ENCODE data around the gene SLC16A12. TPM values are rescaled to one million over a fixed set of nuclear protein-coding genes. Genes with fewer than 3 reads are reported as not detected.

SLC16A12 gene
- total RNA-seq, 1 donor from 2014 or later: 0.75 TPM

DNA sequence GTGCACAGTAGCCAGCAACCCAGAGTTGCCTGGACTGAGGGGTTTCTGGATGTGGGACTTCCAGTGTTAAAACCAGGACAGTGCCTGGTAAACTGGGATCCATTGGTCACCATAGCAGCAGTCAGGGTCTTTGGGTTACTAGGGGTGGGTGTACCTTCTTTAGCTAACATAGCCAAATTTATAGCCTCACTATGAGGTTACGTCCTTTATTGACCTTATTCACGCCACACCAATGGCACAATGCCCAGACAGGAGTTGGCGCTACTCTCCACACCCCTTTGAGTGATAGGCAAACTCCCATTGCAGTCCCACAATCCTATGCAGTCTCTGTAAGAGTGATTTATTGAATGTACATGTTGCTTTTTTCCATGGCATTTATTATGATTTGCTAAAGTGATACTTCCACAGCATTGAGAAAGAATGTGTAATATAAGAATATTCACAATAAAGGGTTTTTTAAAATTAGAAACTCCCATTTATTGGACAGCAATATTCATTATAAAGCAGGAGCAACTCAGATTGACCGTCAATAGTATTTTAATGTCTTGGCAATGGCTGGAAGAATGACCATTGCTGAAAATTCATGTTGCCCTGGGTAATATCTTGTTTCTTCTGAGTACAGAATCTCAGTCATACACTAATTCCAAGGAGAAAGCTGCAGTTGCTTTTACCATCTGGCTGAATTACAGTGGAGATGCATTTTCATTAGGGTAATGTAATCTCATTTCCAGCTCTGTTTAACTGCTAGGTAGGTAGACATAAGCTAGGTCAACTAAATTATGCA lies 95.0 kb downstream of the SLC16A12 start:
- Histone ChIP-seq H3K4me3 (ENCODE audit: low read depth, low read length) (no peak overlapping the region), H3K36me3 (ENCODE audit: control insufficient read depth, insufficient read depth, low read length) (no peaks in the 10 kb centered on the region), H3K27me3 (ENCODE audit: control insufficient read depth, insufficient read depth, low read length) (no peaks in the 10 kb centered on the region)
- TF ChIP-seq, protein P1, sequence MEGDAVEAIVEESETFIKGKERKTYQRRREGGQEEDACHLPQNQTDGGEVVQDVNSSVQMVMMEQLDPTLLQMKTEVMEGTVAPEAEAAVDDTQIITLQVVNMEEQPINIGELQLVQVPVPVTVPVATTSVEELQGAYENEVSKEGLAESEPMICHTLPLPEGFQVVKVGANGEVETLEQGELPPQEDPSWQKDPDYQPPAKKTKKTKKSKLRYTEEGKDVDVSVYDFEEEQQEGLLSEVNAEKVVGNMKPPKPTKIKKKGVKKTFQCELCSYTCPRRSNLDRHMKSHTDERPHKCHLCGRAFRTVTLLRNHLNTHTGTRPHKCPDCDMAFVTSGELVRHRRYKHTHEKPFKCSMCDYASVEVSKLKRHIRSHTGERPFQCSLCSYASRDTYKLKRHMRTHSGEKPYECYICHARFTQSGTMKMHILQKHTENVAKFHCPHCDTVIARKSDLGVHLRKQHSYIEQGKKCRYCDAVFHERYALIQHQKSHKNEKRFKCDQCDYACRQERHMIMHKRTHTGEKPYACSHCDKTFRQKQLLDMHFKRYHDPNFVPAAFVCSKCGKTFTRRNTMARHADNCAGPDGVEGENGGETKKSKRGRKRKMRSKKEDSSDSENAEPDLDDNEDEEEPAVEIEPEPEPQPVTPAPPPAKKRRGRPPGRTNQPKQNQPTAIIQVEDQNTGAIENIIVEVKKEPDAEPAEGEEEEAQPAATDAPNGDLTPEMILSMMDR (IDR thresholded peaks at IDR 0.05; ENCODE audit: insufficient read depth, low read length, poor library complexity, severe bottlenecking): no peak
- no peak for DNase-seq (ENCODE audit: low read depth)

DNA sequence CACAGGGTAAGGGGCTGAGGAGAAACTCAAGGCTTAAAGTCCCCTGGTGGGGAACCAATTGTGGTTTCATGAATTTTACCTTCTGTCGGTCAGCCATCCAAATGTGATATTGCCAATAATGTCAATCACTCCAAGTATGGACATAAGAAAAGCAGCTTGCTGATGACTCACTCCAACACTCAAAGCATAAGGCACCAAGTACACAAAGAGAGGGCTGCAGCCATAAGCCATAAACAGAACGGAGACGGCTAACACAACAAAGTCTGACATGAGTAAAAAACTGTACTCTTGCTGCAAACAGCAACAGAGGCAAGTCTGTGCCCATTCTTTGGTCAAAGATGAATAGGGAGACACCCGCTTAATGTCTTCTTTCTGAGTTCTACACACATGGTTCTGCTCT lies 96.9 kb downstream of the SLC16A12 start:
- TF ChIP-seq, protein P1 (IDR thresholded peaks at IDR 0.05; ENCODE audit: insufficient read depth, low read length, poor library complexity, severe bottlenecking): no peak
- H3K27me3 ChIP-seq (ENCODE audit: control insufficient read depth, insufficient read depth, low read length): no peaks in the 10 kb centered on the region
- no peak overlapping the region for H3K4me3 ChIP-seq (ENCODE audit: low read depth, low read length)
- no peaks in the 10 kb centered on the region for H3K36me3 ChIP-seq (ENCODE audit: control insufficient read depth, insufficient read depth, low read length)
- no peak for DNase-seq (ENCODE audit: low read depth)

DNA sequence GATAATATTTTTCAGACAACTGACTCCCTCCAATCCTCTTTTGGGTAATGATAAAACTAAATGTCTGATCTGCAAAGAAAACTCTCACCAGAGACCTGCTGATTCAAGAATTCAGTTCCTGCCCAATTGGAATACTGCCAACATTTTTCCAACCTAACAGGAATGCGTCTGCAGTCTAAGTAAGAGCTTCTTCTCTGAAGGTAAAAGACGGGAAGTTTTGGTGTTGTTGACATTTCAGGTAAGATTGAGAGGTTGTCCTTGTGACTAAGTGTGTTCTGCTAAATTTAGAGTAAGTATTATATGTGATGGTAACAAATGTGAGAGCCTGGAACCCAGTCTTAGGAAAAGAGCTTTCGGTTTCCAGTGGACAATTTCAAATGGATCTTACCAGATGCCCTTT lies 103.4 kb downstream of the SLC16A12 start:
- no peaks in the 10 kb centered on the region for H3K36me3 ChIP-seq (ENCODE audit: control insufficient read depth, insufficient read depth, low read length)
- no peak overlapping the region for H3K4me3 ChIP-seq (ENCODE audit: low read depth, low read length)
- no peaks in the 10 kb centered on the region for H3K27me3 ChIP-seq (ENCODE audit: control insufficient read depth, insufficient read depth, low read length)
- TF ChIP-seq, protein P1 (IDR thresholded peaks at IDR 0.05; ENCODE audit: insufficient read depth, low read length, poor library complexity, severe bottlenecking): no peak
- peak; percentile 84 for DNase-seq (ENCODE audit: low read depth)

DNA sequence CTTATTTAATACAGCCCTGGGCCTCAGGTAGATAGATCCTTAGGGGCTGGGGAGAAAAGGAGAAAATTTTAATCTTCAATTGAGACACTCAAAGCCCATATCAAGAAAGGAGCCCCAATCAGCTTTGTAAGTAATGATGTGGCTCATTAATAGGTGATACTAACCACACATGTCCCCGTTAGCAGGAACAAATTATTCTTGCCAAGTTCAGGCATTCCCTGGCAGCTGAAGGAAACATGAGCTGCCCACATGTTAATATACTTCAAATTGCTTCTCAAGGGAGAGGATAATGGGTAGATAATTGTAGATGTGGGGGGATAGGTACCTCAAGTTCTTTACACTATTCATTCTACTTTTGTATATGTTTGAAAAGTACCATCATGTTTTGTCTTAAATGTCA lies 106.5 kb downstream of the SLC16A12 start:
- Histone ChIP-seq H3K36me3 (ENCODE audit: control insufficient read depth, insufficient read depth, low read length) (no peaks in the 10 kb centered on the region), H3K4me3 (ENCODE audit: low read depth, low read length) (no peak overlapping the region), H3K27me3 (ENCODE audit: control insufficient read depth, insufficient read depth, low read length) (no peaks in the 10 kb centered on the region)
- DNase-seq (ENCODE audit: low read depth): no peak
- TF ChIP-seq, protein P1 (IDR thresholded peaks at IDR 0.05; ENCODE audit: insufficient read depth, low read length, poor library complexity, severe bottlenecking): no peak

DNA sequence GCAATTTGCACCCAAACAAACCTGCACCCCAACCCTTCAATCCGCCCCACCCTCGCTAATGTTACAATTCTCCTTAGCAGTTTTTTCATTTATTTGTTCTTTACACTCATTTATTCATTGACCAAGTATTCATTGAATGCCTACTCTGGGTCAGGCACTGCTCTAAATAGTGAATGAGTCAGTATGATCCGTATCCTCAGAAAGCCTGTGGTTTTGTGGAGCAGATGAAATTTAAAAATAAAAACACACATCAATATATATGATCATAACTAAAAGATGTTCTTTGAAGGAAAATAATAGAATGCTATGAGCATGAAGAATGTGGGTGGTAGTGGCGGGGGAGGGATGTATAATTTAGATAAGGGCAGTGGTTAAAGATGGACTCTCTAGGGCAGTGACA lies 107.8 kb downstream of the SLC16A12 start:
- no peak overlapping the region for H3K4me3 ChIP-seq (ENCODE audit: low read depth, low read length)
- no peaks in the 10 kb centered on the region for H3K36me3 ChIP-seq (ENCODE audit: control insufficient read depth, insufficient read depth, low read length)
- DNase-seq (ENCODE audit: low read depth): peak; percentile 48
- TF ChIP-seq, protein P1 (IDR thresholded peaks at IDR 0.05; ENCODE audit: insufficient read depth, low read length, poor library complexity, severe bottlenecking): no peak
- H3K27me3 ChIP-seq (ENCODE audit: control insufficient read depth, insufficient read depth, low read length): no peaks in the 10 kb centered on the region

Data from kidney epithelial cell (primary cell).